ENCODE measurements around the gene RBL1.
"Not testable (repeated sequence)": the region's sequence is repeated elsewhere in the genome, so short reads cannot be mapped to it uniquely, and the experiment has no call there.

RBL1 gene

GRCh38 chr20:37011147-37011546 lies 84.7 kb downstream of the RBL1 start:
- H3K27me3 ChIP-seq (ENCODE audit: control insufficient read depth, insufficient read depth, low read length) = no peaks in the 10 kb centered on the region
- H3K36me3 ChIP-seq (ENCODE audit: control insufficient read depth, low read depth, low read length) = peaks cover 7% of the 10 kb centered on the region
- no peaks in the 10 kb centered on the region for H3K4me1 ChIP-seq (ENCODE audit: control insufficient read depth, low read depth, low read length)
- H3K27ac ChIP-seq (ENCODE audit: low read length) = no peak overlapping the region
- H3K4me3 ChIP-seq (ENCODE audit: low read length) = no peak overlapping the region
- H3K9ac ChIP-seq (ENCODE audit: low read length) = no peak overlapping the region
- no peaks in the 10 kb centered on the region for H3K9me3 ChIP-seq (ENCODE audit: control insufficient read depth, low read depth, low read length)

GRCh38 chr20:37007898-37008649 lies 87.7 kb downstream of the RBL1 start:
- Histone ChIP-seq H3K27me3 (ENCODE audit: control insufficient read depth, insufficient read depth, low read length) (no peaks in the 10 kb centered on the region), H3K4me1 (ENCODE audit: control insufficient read depth, low read depth, low read length) (no peaks in the 10 kb centered on the region), H3K9ac (ENCODE audit: low read length) (no peak overlapping the region), H3K4me3 (ENCODE audit: low read length) (no peak overlapping the region), H3K27ac (ENCODE audit: low read length) (no peak overlapping the region), H3K9me3 (ENCODE audit: control insufficient read depth, low read depth, low read length) (no peaks in the 10 kb centered on the region), H3K36me3 (ENCODE audit: control insufficient read depth, low read depth, low read length) (peaks cover 6% of the 10 kb centered on the region)

GRCh38 chr20:37005062-37005942 lies 90.5 kb downstream of the RBL1 start:
- not testable (repeated sequence) for H3K4me3 ChIP-seq (ENCODE audit: low read length); H3K27ac ChIP-seq (ENCODE audit: low read length); H3K4me1 ChIP-seq (ENCODE audit: control insufficient read depth, low read depth, low read length); H3K9ac ChIP-seq (ENCODE audit: low read length); H3K27me3 ChIP-seq (ENCODE audit: control insufficient read depth, insufficient read depth, low read length); H3K9me3 ChIP-seq (ENCODE audit: control insufficient read depth, low read depth, low read length)
- peaks cover 11% of the 10 kb centered on the region for H3K36me3 ChIP-seq (ENCODE audit: control insufficient read depth, low read depth, low read length)

- not testable (repeated sequence) for H3K27me3 ChIP-seq (ENCODE audit: control insufficient read depth, insufficient read depth, low read length); H3K4me3 ChIP-seq (ENCODE audit: low read length); H3K4me1 ChIP-seq (ENCODE audit: control insufficient read depth, low read depth, low read length); H3K9me3 ChIP-seq (ENCODE audit: control insufficient read depth, low read depth, low read length); H3K27ac ChIP-seq (ENCODE audit: low read length); H3K9ac ChIP-seq (ENCODE audit: low read length)
- H3K36me3 ChIP-seq (ENCODE audit: control insufficient read depth, low read depth, low read length) = peaks cover 21% of the 10 kb centered on the region
Observed at GRCh38 chr20:37001634-37002033, 94.2 kb downstream of the RBL1 start.

- peaks cover 28% of the 10 kb centered on the region for H3K36me3 ChIP-seq (ENCODE audit: control insufficient read depth, low read depth, low read length)
- H3K4me3 ChIP-seq (ENCODE audit: low read length); H3K27ac ChIP-seq (ENCODE audit: low read length); H3K4me1 ChIP-seq (ENCODE audit: control insufficient read depth, low read depth, low read length); H3K9me3 ChIP-seq (ENCODE audit: control insufficient read depth, low read depth, low read length); H3K9ac ChIP-seq (ENCODE audit: low read length); H3K27me3 ChIP-seq (ENCODE audit: control insufficient read depth, insufficient read depth, low read length): not testable (repeated sequence)
Observed at GRCh38 chr20:37000171-37000570, 95.6 kb downstream of the RBL1 start.

- Histone ChIP-seq H3K4me1 (ENCODE audit: control insufficient read depth, low read depth, low read length) (no peaks in the 10 kb centered on the region), H3K27me3 (ENCODE audit: control insufficient read depth, insufficient read depth, low read length) (no peaks in the 10 kb centered on the region), H3K27ac (ENCODE audit: low read length) (no peak overlapping the region), H3K4me3 (ENCODE audit: low read length) (no peak overlapping the region), H3K36me3 (ENCODE audit: control insufficient read depth, low read depth, low read length) (peaks cover 31% of the 10 kb centered on the region), H3K9me3 (ENCODE audit: control insufficient read depth, low read depth, low read length) (no peaks in the 10 kb centered on the region), H3K9ac (ENCODE audit: low read length) (no peak overlapping the region)
Observed at GRCh38 chr20:36998652-36999051, 97.1 kb downstream of the RBL1 start.

- no peak overlapping the region for H3K27ac ChIP-seq (ENCODE audit: low read length)
- H3K36me3 ChIP-seq (ENCODE audit: control insufficient read depth, low read depth, low read length) = peaks cover 21% of the 10 kb centered on the region
Observed at GRCh38 chr20:36997121-36997520, 98.7 kb downstream of the RBL1 start.

GRCh38 chr20:36994221-36994620 lies 101.6 kb downstream of the RBL1 start:
- H3K4me3 ChIP-seq (ENCODE audit: low read length); H3K9ac ChIP-seq (ENCODE audit: low read length); H3K4me1 ChIP-seq (ENCODE audit: control insufficient read depth, low read depth, low read length); H3K9me3 ChIP-seq (ENCODE audit: control insufficient read depth, low read depth, low read length); H3K27ac ChIP-seq (ENCODE audit: low read length); H3K27me3 ChIP-seq (ENCODE audit: control insufficient read depth, insufficient read depth, low read length): not testable (repeated sequence)
- H3K36me3 ChIP-seq (ENCODE audit: control insufficient read depth, low read depth, low read length) = peaks cover 21% of the 10 kb centered on the region

More at GRCh38 chr20:36997121-36997520, 98.7 kb downstream of the RBL1 start:
- Histone ChIP-seq H3K27me3 (ENCODE audit: control insufficient read depth, insufficient read depth, low read length) (no peaks in the 10 kb centered on the region), H3K9me3 (ENCODE audit: control insufficient read depth, low read depth, low read length) (peaks cover 5% of the 10 kb centered on the region), H3K4me1 (ENCODE audit: control insufficient read depth, low read depth, low read length) (no peaks in the 10 kb centered on the region), H3K4me3 (ENCODE audit: low read length) (no peak overlapping the region), H3K9ac (ENCODE audit: low read length) (no peak overlapping the region)

GRCh38 chr20:36992802-36993334 lies 102.9 kb downstream of the RBL1 start:
- H3K9me3 ChIP-seq (ENCODE audit: control insufficient read depth, low read depth, low read length) = peaks cover 5% of the 10 kb centered on the region
- no peaks in the 10 kb centered on the region for H3K4me1 ChIP-seq (ENCODE audit: control insufficient read depth, low read depth, low read length)
- peaks cover 20% of the 10 kb centered on the region for H3K36me3 ChIP-seq (ENCODE audit: control insufficient read depth, low read depth, low read length)
- no peak overlapping the region for H3K9ac ChIP-seq (ENCODE audit: low read length)
- no peak overlapping the region for H3K4me3 ChIP-seq (ENCODE audit: low read length)
- no peak overlapping the region for H3K27ac ChIP-seq (ENCODE audit: low read length)
- H3K27me3 ChIP-seq (ENCODE audit: control insufficient read depth, insufficient read depth, low read length) = no peaks in the 10 kb centered on the region

GRCh38 chr20:36991703-36992102 lies 104.1 kb downstream of the RBL1 start:
- no peak overlapping the region for H3K4me3 ChIP-seq (ENCODE audit: low read length)
- no peaks in the 10 kb centered on the region for H3K4me1 ChIP-seq (ENCODE audit: control insufficient read depth, low read depth, low read length)
- H3K36me3 ChIP-seq (ENCODE audit: control insufficient read depth, low read depth, low read length) = peaks cover 11% of the 10 kb centered on the region
- H3K27ac ChIP-seq (ENCODE audit: low read length) = no peak overlapping the region
- H3K27me3 ChIP-seq (ENCODE audit: control insufficient read depth, insufficient read depth, low read length) = no peaks in the 10 kb centered on the region
- no peak overlapping the region for H3K9ac ChIP-seq (ENCODE audit: low read length)
- peaks cover 5% of the 10 kb centered on the region for H3K9me3 ChIP-seq (ENCODE audit: control insufficient read depth, low read depth, low read length)

- H3K36me3 ChIP-seq (ENCODE audit: control insufficient read depth, low read depth, low read length) = peaks cover under 1% of the 10 kb centered on the region
- no peaks in the 10 kb centered on the region for H3K27me3 ChIP-seq (ENCODE audit: control insufficient read depth, insufficient read depth, low read length)
- H3K27ac ChIP-seq (ENCODE audit: low read length) = no peak overlapping the region
- H3K9me3 ChIP-seq (ENCODE audit: control insufficient read depth, low read depth, low read length) = peaks cover 5% of the 10 kb centered on the region
- no peak overlapping the region for H3K4me3 ChIP-seq (ENCODE audit: low read length)
- H3K4me1 ChIP-seq (ENCODE audit: control insufficient read depth, low read depth, low read length) = no peaks in the 10 kb centered on the region
- H3K9ac ChIP-seq (ENCODE audit: low read length) = no peak overlapping the region
Observed at GRCh38 chr20:36989797-36990196, 106.0 kb downstream of the RBL1 start.

Measured in iPS-18a (cell line).